HCT116 (cell line): ENCODE measurements around the gene RGS6. TPM values are rescaled to one million over a fixed set of nuclear protein-coding genes. Genes with fewer than 3 reads are reported as not detected.

Experiments used
- ATAC-seq: fragments of 200-7000 bp; cut with Tn5 transposase; 2 replicates; pipeline ENCODE4 v1.9.1; 2020; ENCODE audit warnings: mild to moderate bottlenecking, moderate library complexity
- BruUV-seq: library from RNA; stranded (reverse); fragments of 400-500 nt; replicated peaks from 2 replicates; lab custom pipeline; 2021; lab: Mats Ljungman, UMichigan
- CTCF ChIA-PET: fragments of 300-600 bp; sonication (Branson Sonifier 250); formaldehyde crosslinking; loops from one replicate; lab custom pipeline; 2021; ENCODE audit warnings: antibody characterized with exemption; lab: Charles Lee
- POLR2A ChIA-PET: fragments of 300-600, 350-600 bp; sonication (Branson Sonifier 250); formaldehyde crosslinking; loops from one replicate; lab custom pipeline; 2021; ENCODE audit warnings: antibody characterized with exemption; lab: Charles Lee
- RAD21 ChIA-PET, 2 experiments: fragments of 300-600 bp; sonication (Branson Sonifier 250); formaldehyde crosslinking; loops; one replicate each; lab custom pipeline; 2023; ENCODE audit warnings: low total read pairs in 2 of 2; ENCODE audit not compliant: uncharacterized antibody in 2 of 2, unreplicated experiment in 2 of 2, low non-redundant PET in 1 of 2; lab: Charles Lee
- DNase-seq: peaks from one replicate; pipeline ENCODE4 v3.0.0-alpha.2; 2010; ENCODE audit warnings: low read depth, low spot score
- H2AFZ ChIP-seq: fragments of 200-600 bp; shearing (Covaris generic), sonication (generic); 2 replicates; pipeline ENCODE4 v1.6.1; 2017; ENCODE audit warnings: low read depth, mixed run types, mixed read lengths, antibody characterized with exemption, low read length; ENCODE audit not compliant: poor library complexity, severe bottlenecking
- H3K27ac ChIP-seq: 2 replicates; pipeline ENCODE4 v1.5.1; 2012; ENCODE audit warnings: low read depth, low read length
- H3K27me3 ChIP-seq: fragments of 200-600 bp; sonication (generic); 2 replicates; pipeline ENCODE4 v1.6.1; 2016; ENCODE audit warnings: mixed run types, low read length, mixed read lengths; ENCODE audit not compliant: insufficient read depth
- H3K36me3 ChIP-seq, 2 experiments: fragments of 200-500 bp in 1 of 2; fragments of 200-600 bp in 1 of 2; sonication (Bioruptor generic) in 1 of 2; sonication (generic) in 1 of 2; 2 replicates each; pipeline versions ENCODE4 v1.5.1 to v1.6.1; 2014 to 2016; ENCODE audit warnings: low read length in 2 of 2, inconsistent platforms in 1 of 2, mixed read lengths in 1 of 2, mixed run types in 1 of 2; ENCODE audit not compliant: insufficient read depth in 2 of 2, control insufficient read depth in 1 of 2
- H3K4me1 ChIP-seq, 2 experiments: fragments of 200-600 bp in 1 of 2; sonication (generic) in 1 of 2; 2 replicates each; pipeline versions ENCODE4 v1.5.1 to v1.6.1; 2012 to 2017; ENCODE audit warnings: low read length in 2 of 2, inconsistent platforms in 1 of 2, mild to moderate bottlenecking in 1 of 2, mixed read lengths in 1 of 2, mixed run types in 1 of 2, moderate library complexity in 1 of 2; ENCODE audit not compliant: insufficient read depth in 2 of 2, control insufficient read depth in 1 of 2
- H3K4me2 ChIP-seq: fragments of 200-600 bp; sonication (generic); 2 replicates; pipeline ENCODE4 v1.6.1; 2017; ENCODE audit warnings: mixed run types, low read length, mixed read lengths
- H3K4me3 ChIP-seq, 2 experiments: fragments of 200-600 bp in 1 of 2; sonication (generic) in 1 of 2; replicated peaks in 1 of 2; 2 replicates each; pipeline ENCODE4 v1.5.1; 2011 to 2016; ENCODE audit warnings: low read length in 2 of 2, control low read depth in 1 of 2, low read depth in 1 of 2, mild to moderate bottlenecking in 1 of 2, mixed read lengths in 1 of 2, mixed run types in 1 of 2
- H3K79me2 ChIP-seq: fragments of 200-600 bp; sonication (generic); 2 replicates; pipeline ENCODE4 v1.6.1; 2017; ENCODE audit warnings: mild to moderate bottlenecking, mixed run types, low read length, moderate library complexity, mixed read lengths; ENCODE audit not compliant: insufficient read depth
- H3K9ac ChIP-seq: fragments of 200-600 bp; sonication (generic); 2 replicates; pipeline ENCODE4 v1.6.1; 2016; ENCODE audit warnings: low read length, mixed read lengths
- H3K9me2 ChIP-seq: fragments of 200-600 bp; sonication (generic), shearing (Covaris generic); 2 replicates; pipeline ENCODE4 v1.6.1; 2017; ENCODE audit warnings: mixed run types, mild to moderate bottlenecking, moderate library complexity; ENCODE audit not compliant: insufficient read depth
- H3K9me3 ChIP-seq, 2 experiments: fragments of 200-500 bp in 1 of 2; fragments of 200-600 bp in 1 of 2; sonication (Bioruptor generic) in 1 of 2; sonication (generic) in 1 of 2; 2 replicates each; pipeline ENCODE4 v1.6.1; 2014 to 2017; ENCODE audit warnings: low read length in 2 of 2, mixed read lengths in 2 of 2, inconsistent platforms in 1 of 2, low read depth in 1 of 2, mild to moderate bottlenecking in 1 of 2, mixed run types in 1 of 2, moderate library complexity in 1 of 2; ENCODE audit not compliant: control insufficient read depth in 1 of 2, insufficient read depth in 1 of 2
- H4K20me1 ChIP-seq: fragments of 200-600 bp; sonication (generic), shearing (Covaris generic); 2 replicates; pipeline ENCODE4 v1.6.1; 2017; ENCODE audit warnings: mixed run types, mild to moderate bottlenecking, moderate library complexity; ENCODE audit not compliant: insufficient read depth
- CBX3 ChIP-seq: IDR thresholded peaks from 2 replicates; pipeline ENCODE4 v1.6.1; 2012; ENCODE audit warnings: low read depth
- CEBPB ChIP-seq: IDR thresholded peaks from 2 replicates; pipeline ENCODE4 v1.6.1; 2012; ENCODE audit warnings: low read depth
- EZH2 ChIP-seq: fragments of 200-600 bp; sonication (generic); IDR thresholded peaks from 2 replicates; pipeline ENCODE4 v1.6.1; 2017; ENCODE audit warnings: antibody characterized with exemption, mixed run types
- EZH2phosphoT487 ChIP-seq: fragments of 200-600 bp; IDR thresholded peaks from 2 replicates; pipeline ENCODE4 v1.6.1; 2018; ENCODE audit warnings: antibody characterized with exemption, borderline replicate concordance
- FOSL1 ChIP-seq: IDR thresholded peaks from 2 replicates; pipeline ENCODE4 v1.6.1; 2012; ENCODE audit warnings: low read depth
- RAD21 ChIP-seq: IDR thresholded peaks from 2 replicates; pipeline ENCODE4 v1.6.1; 2012; ENCODE audit warnings: low read depth, mild to moderate bottlenecking
- SIN3A ChIP-seq: IDR thresholded peaks from 2 replicates; pipeline ENCODE4 v1.6.1; 2012; ENCODE audit warnings: low read depth
- SRF ChIP-seq: IDR thresholded peaks from 2 replicates; pipeline ENCODE4 v1.6.1; 2012; ENCODE audit warnings: low read depth
- TCF7L2 ChIP-seq: IDR thresholded peaks from 2 replicates; pipeline ENCODE4 v1.7.0; 2011; ENCODE audit warnings: borderline replicate concordance, inconsistent platforms; ENCODE audit not compliant: insufficient read depth, insufficient read length; ENCODE audit errors: extremely low read depth
- YY1 ChIP-seq: IDR thresholded peaks from 2 replicates; pipeline ENCODE4 v1.6.1; 2011; ENCODE audit warnings: low read length, low read depth, moderate library complexity, mild to moderate bottlenecking; ENCODE audit not compliant: insufficient replicate concordance; ENCODE audit errors: extremely low read depth
- ZFX ChIP-seq: fragments of 450-650 bp; IDR thresholded peaks from 2 replicates; pipeline ENCODE4 v1.6.1; 2017
- ZNF274 ChIP-seq: fragments of 200-500 bp; sonication (Bioruptor generic); IDR thresholded peaks from 2 replicates; pipeline ENCODE4 v1.6.1; 2014; ENCODE audit warnings: mild to moderate bottlenecking, low read depth, low read length, inconsistent platforms
- intact Hi-C: fragments of 100-400 bp; cut with micrococcal nuclease; formaldehyde crosslinking; loops from 2 replicates; pipeline ENCODE4 v1.10.0; 2022
- total RNA-seq: library from RNA; stranded (reverse); gene quantifications from one replicate; pipeline ENCODE4 v1.2.1, GENCODE V29; 2021; ENCODE audit not compliant: unreplicated experiment
- TF ChIP-seq, protein P1 (sequence below): IDR thresholded peaks from 2 replicates; pipeline ENCODE4 v1.6.1; 2012
- TF ChIP-seq, protein P2 (sequence below), 3 experiments: fragments of 200-600 bp in 1 of 3; sonication (generic) in 1 of 3; IDR thresholded peaks in 2 of 3; conservative IDR thresholded peaks in 1 of 3; 2 replicates each; pipeline ENCODE4 v1.5.1; 2012 to 2017; ENCODE audit warnings: low read depth in 2 of 3, low read length in 2 of 3, antibody characterized with exemption in 1 of 3, borderline replicate concordance in 1 of 3, control low read depth in 1 of 3, mild to moderate bottlenecking in 1 of 3, mixed read lengths in 1 of 3, mixed run types in 1 of 3, moderate library complexity in 1 of 3; ENCODE audit not compliant: insufficient read depth in 1 of 3
- TF ChIP-seq, protein P3 (sequence below): IDR thresholded peaks from 2 replicates; pipeline ENCODE4 v1.6.1; 2011; ENCODE audit warnings: mild to moderate bottlenecking, low read length, moderate library complexity; ENCODE audit not compliant: insufficient replicate concordance; ENCODE audit errors: extremely low read depth

The RGS6 gene
- total RNA-seq, 1 experiment from 2014 or later = 4.7 TPM

DNA sequence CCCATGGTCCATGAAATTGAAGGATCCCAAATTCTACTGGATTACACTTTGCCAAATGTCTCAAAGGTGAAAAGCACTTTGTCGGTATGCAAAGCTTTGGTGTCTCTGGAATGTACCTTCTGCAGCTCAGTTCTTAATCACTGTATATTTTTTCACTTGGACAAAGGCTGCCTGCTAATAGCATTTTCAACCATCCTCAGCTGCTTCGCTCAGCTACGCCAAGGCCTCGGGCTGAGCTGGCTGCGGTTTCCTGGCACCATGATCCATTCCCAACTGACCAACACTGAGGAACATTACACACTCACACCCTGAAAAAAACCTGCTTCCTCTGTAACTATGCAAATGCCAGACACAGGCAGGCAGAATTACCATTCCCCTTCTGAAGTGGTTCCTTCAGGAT is 626.5 kb downstream of the RGS6 start:
- H3K36me3 ChIP-seq = no peaks in the 10 kb centered on the region
- BruUV-seq = no TSS peak
- no peak overlapping the region for H3K27ac ChIP-seq
- ChIA-PET RAD21 (no interaction called here), CTCF (interaction anchor here (1.4 kb wide), 1 partner anchor 346 kb away, joined by 3 read pairs; no protein-coding TSS in a partner anchor)
- H2AFZ ChIP-seq = no peak overlapping the region
- no peaks in the 10 kb centered on the region for H3K9me2 ChIP-seq
- no peak overlapping the region for H3K9ac ChIP-seq
- no peak for TF ChIP-seq CBX3
- TF ChIP-seq CEBPB = no peak
- TF ChIP-seq EZH2 = no peak
- TF ChIP-seq, protein P1, sequence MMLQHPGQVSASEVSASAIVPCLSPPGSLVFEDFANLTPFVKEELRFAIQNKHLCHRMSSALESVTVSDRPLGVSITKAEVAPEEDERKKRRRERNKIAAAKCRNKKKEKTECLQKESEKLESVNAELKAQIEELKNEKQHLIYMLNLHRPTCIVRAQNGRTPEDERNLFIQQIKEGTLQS = no peak
- TF ChIP-seq ZFX = no peak
- TF ChIP-seq, all 23 proteins: peak for 0
- H3K79me2 ChIP-seq = no peaks in the 10 kb centered on the region
- intact Hi-C loops = no loop called here
- ATAC-seq (no peak), DNase-seq (no peak)
- no peak overlapping the region for H3K4me3 ChIP-seq
- H3K4me2 ChIP-seq = no peak overlapping the region
- no peaks in the 10 kb centered on the region for H3K9me3 ChIP-seq
- no peaks in the 10 kb centered on the region for H3K4me1 ChIP-seq
- POLR2A ChIA-PET = no interaction called here
- H4K20me1 ChIP-seq = no peaks in the 10 kb centered on the region
- H3K27me3 ChIP-seq = peaks cover 17% of the 10 kb centered on the region

DNA sequence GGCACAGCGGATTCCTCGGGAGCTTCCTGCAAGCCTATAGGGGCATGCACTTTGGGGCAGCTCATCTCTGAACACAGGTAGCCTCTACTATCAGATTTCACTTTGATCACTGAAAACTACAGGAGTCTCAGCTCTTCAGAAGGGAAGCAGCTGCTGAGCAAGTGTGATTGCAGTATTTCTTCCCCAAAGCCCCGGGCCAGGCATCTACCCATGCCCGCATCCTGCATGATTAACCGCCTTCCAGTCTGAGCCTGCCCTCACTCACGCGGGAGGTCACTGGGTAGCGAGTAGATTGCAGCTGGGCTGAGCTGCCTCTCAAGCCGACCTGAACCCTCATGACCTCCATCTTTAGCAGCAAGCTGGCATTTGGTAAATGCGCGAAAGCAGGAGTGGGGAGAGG is 627.0 kb downstream of the RGS6 start:
- ChIA-PET CTCF (interaction anchor here (1.4 kb wide), 1 partner anchor 346 kb away, joined by 3 read pairs; no protein-coding TSS in a partner anchor), RAD21 (no interaction called here), POLR2A (no interaction called here)
- TF ChIP-seq EZH2 (no peak), SRF (no peak), SIN3A (no peak), RAD21 (no peak), TCF7L2 (no peak), ZFX (no peak), ZNF274 (no peak), YY1 (no peak), FOSL1 (no peak), CEBPB (no peak), EZH2phosphoT487 (no peak), CBX3 (no peak)
- TF ChIP-seq, protein P2, sequence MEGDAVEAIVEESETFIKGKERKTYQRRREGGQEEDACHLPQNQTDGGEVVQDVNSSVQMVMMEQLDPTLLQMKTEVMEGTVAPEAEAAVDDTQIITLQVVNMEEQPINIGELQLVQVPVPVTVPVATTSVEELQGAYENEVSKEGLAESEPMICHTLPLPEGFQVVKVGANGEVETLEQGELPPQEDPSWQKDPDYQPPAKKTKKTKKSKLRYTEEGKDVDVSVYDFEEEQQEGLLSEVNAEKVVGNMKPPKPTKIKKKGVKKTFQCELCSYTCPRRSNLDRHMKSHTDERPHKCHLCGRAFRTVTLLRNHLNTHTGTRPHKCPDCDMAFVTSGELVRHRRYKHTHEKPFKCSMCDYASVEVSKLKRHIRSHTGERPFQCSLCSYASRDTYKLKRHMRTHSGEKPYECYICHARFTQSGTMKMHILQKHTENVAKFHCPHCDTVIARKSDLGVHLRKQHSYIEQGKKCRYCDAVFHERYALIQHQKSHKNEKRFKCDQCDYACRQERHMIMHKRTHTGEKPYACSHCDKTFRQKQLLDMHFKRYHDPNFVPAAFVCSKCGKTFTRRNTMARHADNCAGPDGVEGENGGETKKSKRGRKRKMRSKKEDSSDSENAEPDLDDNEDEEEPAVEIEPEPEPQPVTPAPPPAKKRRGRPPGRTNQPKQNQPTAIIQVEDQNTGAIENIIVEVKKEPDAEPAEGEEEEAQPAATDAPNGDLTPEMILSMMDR (IDR thresholded peaks at IDR 0.05 in 2 of 3, conservative IDR thresholded peaks at IDR 0.05 in 1 of 3; ENCODE audit: borderline replicate concordance in 1 of 3, insufficient read depth in 1 of 3, low read depth in 2 of 3, low read length in 2 of 3) = no peak
- TF ChIP-seq, protein P3, sequence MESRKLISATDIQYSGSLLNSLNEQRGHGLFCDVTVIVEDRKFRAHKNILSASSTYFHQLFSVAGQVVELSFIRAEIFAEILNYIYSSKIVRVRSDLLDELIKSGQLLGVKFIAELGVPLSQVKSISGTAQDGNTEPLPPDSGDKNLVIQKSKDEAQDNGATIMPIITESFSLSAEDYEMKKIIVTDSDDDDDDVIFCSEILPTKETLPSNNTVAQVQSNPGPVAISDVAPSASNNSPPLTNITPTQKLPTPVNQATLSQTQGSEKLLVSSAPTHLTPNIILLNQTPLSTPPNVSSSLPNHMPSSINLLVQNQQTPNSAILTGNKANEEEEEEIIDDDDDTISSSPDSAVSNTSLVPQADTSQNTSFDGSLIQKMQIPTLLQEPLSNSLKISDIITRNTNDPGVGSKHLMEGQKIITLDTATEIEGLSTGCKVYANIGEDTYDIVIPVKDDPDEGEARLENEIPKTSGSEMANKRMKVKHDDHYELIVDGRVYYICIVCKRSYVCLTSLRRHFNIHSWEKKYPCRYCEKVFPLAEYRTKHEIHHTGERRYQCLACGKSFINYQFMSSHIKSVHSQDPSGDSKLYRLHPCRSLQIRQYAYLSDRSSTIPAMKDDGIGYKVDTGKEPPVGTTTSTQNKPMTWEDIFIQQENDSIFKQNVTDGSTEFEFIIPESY = no peak
- no peak overlapping the region for H3K4me3 ChIP-seq
- no peaks in the 10 kb centered on the region for H3K79me2 ChIP-seq
- H3K9me3 ChIP-seq = no peaks in the 10 kb centered on the region
- no peaks in the 10 kb centered on the region for H4K20me1 ChIP-seq
- BruUV-seq = no TSS peak
- intact Hi-C loops = no loop called here
- DNase-seq = no peak
- H3K9me2 ChIP-seq = no peaks in the 10 kb centered on the region
- no peak for ATAC-seq
- H3K36me3 ChIP-seq = no peaks in the 10 kb centered on the region
- no peak overlapping the region for H3K4me2 ChIP-seq
- no peak overlapping the region for H3K9ac ChIP-seq
- H3K27ac ChIP-seq = no peak overlapping the region
- peaks cover 12% of the 10 kb centered on the region; the same call in 1 of the 2 replicates for H3K27me3 ChIP-seq
- no peaks in the 10 kb centered on the region for H3K4me1 ChIP-seq
- no peak overlapping the region for H2AFZ ChIP-seq
